ENCODE data around the gene TSPAN32. TPM values are rescaled to one million over a fixed set of nuclear protein-coding genes. Genes with fewer than 3 reads are reported as not detected.

Gene TSPAN32
- total RNA-seq, 1 experiment from 2014 or later: not detected

GRCh38 chr11:2295971-2296912 is 5.6 kb upstream of the TSPAN32 start:
- intact Hi-C loops (cut with micrococcal nuclease; ENCODE audit: unreplicated experiment) (no loop called here), in situ Hi-C loops (cut with HindIII; ENCODE audit: low pct_unique_long_range_greater_than_20kb, low sequenced_read_pairs) (no loop called here)
- ATAC-seq: no peak
- Histone ChIP-seq H3K36me3 (ENCODE audit: control insufficient read depth, insufficient read depth, low read length) (no peaks in the 10 kb centered on the region), H3K4me1 (ENCODE audit: control insufficient read depth, insufficient read depth, low read length) (no peaks in the 10 kb centered on the region), H3K9me3 (ENCODE audit: control insufficient read depth, insufficient read depth, low read depth, low read length) (no peaks in the 10 kb centered on the region), H3K4me3 (ENCODE audit: low read depth in 2 of 2, low read length in 2 of 2) (no peak overlapping the region), H3K27ac (ENCODE audit: low read length) (no peak overlapping the region), H3K27me3 (ENCODE audit: control insufficient read depth, insufficient read depth, low read length) (peaks cover 5% of the 10 kb centered on the region; the same call in 1 of the 2 replicates)
- no peak for TF ChIP-seq POLR2AphosphoS5 (IDR thresholded peaks at IDR 0.05; ENCODE audit: low read depth, low read length)
- no peak for TF ChIP-seq REST (IDR thresholded peaks at IDR 0.05; ENCODE audit: insufficient read depth in 1 of 2, low read depth in 2 of 2, low read length in 1 of 2)
- no peak for TF ChIP-seq TCF7L2 (IDR thresholded peaks at IDR 0.05; ENCODE audit: low read depth, low read length)
- TF ChIP-seq CTCF (IDR thresholded peaks at IDR 0.05): no peak
- no peak for TF ChIP-seq SIN3A (IDR thresholded peaks at IDR 0.05; ENCODE audit: borderline replicate concordance, insufficient read depth, low read depth, low read length)
- POLR2A ChIA-PET: no interaction called here
- no TSS peak for BruUV-seq (replicated peaks)
- no peak for DNase-seq (ENCODE audit: low read depth, low spot score)
- CTCF ChIA-PET: no interaction called here

- in situ Hi-C loops (cut with HindIII; ENCODE audit: low pct_unique_long_range_greater_than_20kb, low sequenced_read_pairs): no loop called here
- ChIA-PET CTCF (no interaction called here), POLR2A (interaction anchor here (0.5 kb wide), 1 partner anchor 8 kb away, joined by 4 read pairs; no protein-coding TSS in a partner anchor)
- ATAC-seq (no peak), DNase-seq (ENCODE audit: low read depth, low spot score) (no peak)
- no peaks in the 10 kb centered on the region for H3K36me3 ChIP-seq (ENCODE audit: control insufficient read depth, insufficient read depth, low read length)
- H3K27ac ChIP-seq (ENCODE audit: low read length): no peak overlapping the region
- TF ChIP-seq POLR2AphosphoS5 (IDR thresholded peaks at IDR 0.05; ENCODE audit: low read depth, low read length): no peak
- no peak for TF ChIP-seq SIN3A (IDR thresholded peaks at IDR 0.05; ENCODE audit: borderline replicate concordance, insufficient read depth, low read depth, low read length)
- TF ChIP-seq REST (IDR thresholded peaks at IDR 0.05; ENCODE audit: insufficient read depth in 1 of 2, low read depth in 2 of 2, low read length in 1 of 2): no peak
- no peak for TF ChIP-seq CTCF (IDR thresholded peaks at IDR 0.05)
- no peak for TF ChIP-seq TCF7L2 (IDR thresholded peaks at IDR 0.05; ENCODE audit: low read depth, low read length)
- intact Hi-C loops (cut with micrococcal nuclease; ENCODE audit: unreplicated experiment): no loop called here
- no peak overlapping the region for H3K4me3 ChIP-seq (ENCODE audit: low read depth in 2 of 2, low read length in 2 of 2)
- H3K27me3 ChIP-seq (ENCODE audit: control insufficient read depth, insufficient read depth, low read length): peaks cover 5% of the 10 kb centered on the region; the same call in 1 of the 2 replicates
- no peaks in the 10 kb centered on the region for H3K9me3 ChIP-seq (ENCODE audit: control insufficient read depth, insufficient read depth, low read depth, low read length)
- BruUV-seq (replicated peaks): no TSS peak
- no peaks in the 10 kb centered on the region for H3K4me1 ChIP-seq (ENCODE audit: control insufficient read depth, insufficient read depth, low read length)
These were observed 4.7 kb upstream of the TSPAN32 start for GRCh38 chr11:2296913-2297622.
